Suprapubic skin (tissue), 3 donors: Measurements from ENCODE around the gene NEU2.

ENCODE experiments used
- CTCF ChIP-seq, 2 donors: fragments of 200-600 bp in 1 of 2; fragments of 450-650 bp in 1 of 2; sonication (generic) in 1 of 2; IDR thresholded peaks; one replicate each; pipeline ENCODE4 v1.5.1; 2016 to 2019; ENCODE audit warnings: antibody characterized with exemption in 2 of 2, mild to moderate bottlenecking in 1 of 2, moderate library complexity in 1 of 2
- EP300 ChIP-seq: sonication (generic); formaldehyde crosslinking; IDR thresholded peaks from one replicate; pipeline ENCODE4 v1.6.1; 2017; ENCODE audit warnings: antibody characterized with exemption
- POLR2A ChIP-seq, 2 donors: fragments of 450-650 bp; IDR thresholded peaks; one replicate each; pipeline ENCODE4 v1.6.1; 2017; ENCODE audit warnings: antibody characterized with exemption in 2 of 2, mild to moderate bottlenecking in 2 of 2, moderate library complexity in 2 of 2

GRCh38 chr2:233056961-233057605 is 24.6 kb downstream of the NEU2 start:
- TF ChIP-seq EP300, result no peak
- no peak for TF ChIP-seq CTCF (IDR thresholded peaks at IDR 0.05)
- TF ChIP-seq POLR2A (IDR thresholded peaks at IDR 0.05), result no peak
